ENCODE data around the gene PFN2.
"Not testable (repeated sequence)": the region's sequence is repeated elsewhere in the genome, so short reads cannot be mapped to it uniquely, and the experiment has no call there.

PFN2 gene

GRCh38 chr3:149967086-149967685, 3.5 kb downstream of the PFN2 start:
- peak; percentile 85 for DNase-seq

- DNase-seq: no peak
These were observed 5.4 kb downstream of the PFN2 start for GRCh38 chr3:149965278-149965677.

GRCh38 chr3:149964291-149964690, 6.4 kb downstream of the PFN2 start:
- DNase-seq: no peak

GRCh38 chr3:149963485-149963884, 7.2 kb downstream of the PFN2 start:
- no peak for DNase-seq

- no peak for DNase-seq
These were observed 11.3 kb downstream of the PFN2 start for GRCh38 chr3:149959443-149959842.

GRCh38 chr3:149958171-149958796, 12.4 kb downstream of the PFN2 start:
- no peak for DNase-seq

- DNase-seq: no peak
These were observed 13.2 kb downstream of the PFN2 start for GRCh38 chr3:149957361-149958125.

- no peak for DNase-seq
These were observed 15.2 kb downstream of the PFN2 start for GRCh38 chr3:149955449-149955848.

GRCh38 chr3:149954812-149955211, 15.9 kb downstream of the PFN2 start:
- no peak for DNase-seq

GRCh38 chr3:149949181-149949580, 21.5 kb downstream of the PFN2 start:
- DNase-seq: no peak

GRCh38 chr3:149947231-149947630, 23.5 kb downstream of the PFN2 start:
- DNase-seq: no peak

- not testable (repeated sequence) for DNase-seq
These were observed 26.7 kb downstream of the PFN2 start for GRCh38 chr3:149943966-149944365.

GRCh38 chr3:149942409-149942808, 28.3 kb downstream of the PFN2 start:
- DNase-seq: no peak

- DNase-seq: no peak
These were observed 28.7 kb downstream of the PFN2 start for GRCh38 chr3:149941946-149942345.

- no peak for DNase-seq
These were observed 29.5 kb downstream of the PFN2 start for GRCh38 chr3:149941186-149941585.

- DNase-seq: not testable (repeated sequence)
These were observed 32.2 kb downstream of the PFN2 start for GRCh38 chr3:149938392-149939055.

- peak; percentile 58 for DNase-seq
These were observed 33.9 kb downstream of the PFN2 start for GRCh38 chr3:149936812-149937230.

GRCh38 chr3:149934524-149934923, 36.2 kb downstream of the PFN2 start:
- no peak for DNase-seq

GRCh38 chr3:149933858-149934257, 36.8 kb downstream of the PFN2 start:
- DNase-seq: no peak

- no peak for DNase-seq
These were observed 37.7 kb downstream of the PFN2 start for GRCh38 chr3:149933008-149933407.

GRCh38 chr3:149920119-149920518, 50.6 kb downstream of the PFN2 start:
- no peak for DNase-seq

- DNase-seq: no peak
These were observed 51.2 kb downstream of the PFN2 start for GRCh38 chr3:149919509-149919908.

- DNase-seq: no peak
These were observed 53.5 kb downstream of the PFN2 start for GRCh38 chr3:149917124-149917667.
